ENCODE measurements around the gene ZNF516. TPM values are rescaled to one million over a fixed set of nuclear protein-coding genes. Genes with fewer than 3 reads are reported as not detected.

Gene ZNF516
- total RNA-seq, 2 donors from 2014 or later = 3.7 to 22.8 TPM

- H3K36me3 Mint-ChIP-seq (ENCODE audit: low read depth) = peaks cover 1% of the 10 kb centered on the region
- ATAC-seq (replicated peaks) = peak; percentile 33
Measured at GRCh38 chr18:76414936-76415621, 80.0 kb downstream of the ZNF516 start.

GRCh38 chr18:76412818-76413565, 82.0 kb downstream of the ZNF516 start:
- peaks cover 10% of the 10 kb centered on the region for H3K4me1 Mint-ChIP-seq
- H3K9me3 Mint-ChIP-seq = no peaks in the 10 kb centered on the region
- H3K36me3 Mint-ChIP-seq (ENCODE audit: low read depth) = peaks cover 6% of the 10 kb centered on the region
- H3K27ac Mint-ChIP-seq = no peak overlapping the region
- ATAC-seq (replicated peaks) = no peak
- no peaks in the 10 kb centered on the region for H3K27me3 Mint-ChIP-seq
- H3K4me3 Mint-ChIP-seq = no peak overlapping the region

More at GRCh38 chr18:76414936-76415621, 80.0 kb downstream of the ZNF516 start:
- peaks cover 10% of the 10 kb centered on the region for H3K4me1 Mint-ChIP-seq
- no peak overlapping the region for H3K4me3 Mint-ChIP-seq
- no peak overlapping the region for H3K27ac Mint-ChIP-seq
- no peaks in the 10 kb centered on the region for H3K27me3 Mint-ChIP-seq
- no peaks in the 10 kb centered on the region for H3K9me3 Mint-ChIP-seq

- no peaks in the 10 kb centered on the region for H3K27me3 Mint-ChIP-seq
- H3K36me3 Mint-ChIP-seq (ENCODE audit: low read depth) = peaks cover 6% of the 10 kb centered on the region
- peaks cover 10% of the 10 kb centered on the region for H3K4me1 Mint-ChIP-seq
- H3K27ac Mint-ChIP-seq = no peak overlapping the region
- ATAC-seq (replicated peaks) = no peak
- H3K9me3 Mint-ChIP-seq = no peaks in the 10 kb centered on the region
- H3K4me3 Mint-ChIP-seq = no peak overlapping the region
Measured at GRCh38 chr18:76412010-76412817, 82.8 kb downstream of the ZNF516 start.

- Mint-ChIP-seq H3K4me3 (peak overlapping the region; percentile 49), H3K9me3 (no peaks in the 10 kb centered on the region), H3K36me3 (ENCODE audit: low read depth) (peaks cover 6% of the 10 kb centered on the region), H3K27ac (peak overlapping the region; percentile 2), H3K4me1 (peaks cover 19% of the 10 kb centered on the region), H3K27me3 (no peaks in the 10 kb centered on the region)
- peak; percentile 96 for ATAC-seq (replicated peaks)
Measured at GRCh38 chr18:76410660-76411417, 84.2 kb downstream of the ZNF516 start.

GRCh38 chr18:76410033-76410432, 85.0 kb downstream of the ZNF516 start:
- H3K4me1 Mint-ChIP-seq = peaks cover 20% of the 10 kb centered on the region
- H3K36me3 Mint-ChIP-seq (ENCODE audit: low read depth) = peaks cover 6% of the 10 kb centered on the region
- no peaks in the 10 kb centered on the region for H3K9me3 Mint-ChIP-seq
- no peak overlapping the region for H3K27ac Mint-ChIP-seq
- ATAC-seq (replicated peaks) = no peak
- no peaks in the 10 kb centered on the region for H3K27me3 Mint-ChIP-seq
- peak overlapping the region; percentile 49 for H3K4me3 Mint-ChIP-seq

- Mint-ChIP-seq H3K9me3 (no peaks in the 10 kb centered on the region), H3K27me3 (no peaks in the 10 kb centered on the region), H3K4me3 (no peak overlapping the region), H3K36me3 (ENCODE audit: low read depth) (peaks cover 6% of the 10 kb centered on the region), H3K4me1 (peaks cover 24% of the 10 kb centered on the region), H3K27ac (no peak overlapping the region)
- no peak for ATAC-seq (replicated peaks)
Measured at GRCh38 chr18:76408480-76409067, 86.5 kb downstream of the ZNF516 start.

- no peak for ATAC-seq (replicated peaks)
- Mint-ChIP-seq H3K27ac (no peak overlapping the region), H3K27me3 (no peaks in the 10 kb centered on the region), H3K36me3 (ENCODE audit: low read depth) (peaks cover 6% of the 10 kb centered on the region), H3K4me1 (peaks cover 24% of the 10 kb centered on the region), H3K9me3 (no peaks in the 10 kb centered on the region), H3K4me3 (no peak overlapping the region)
Measured at GRCh38 chr18:76407681-76408080, 87.4 kb downstream of the ZNF516 start.

GRCh38 chr18:76406791-76407190, 88.3 kb downstream of the ZNF516 start:
- H3K27ac Mint-ChIP-seq = peak overlapping the region; percentile 20
- H3K36me3 Mint-ChIP-seq (ENCODE audit: low read depth) = peaks cover 6% of the 10 kb centered on the region
- no peaks in the 10 kb centered on the region for H3K9me3 Mint-ChIP-seq
- H3K4me1 Mint-ChIP-seq = peaks cover 24% of the 10 kb centered on the region
- H3K27me3 Mint-ChIP-seq = no peaks in the 10 kb centered on the region
- no peak for ATAC-seq (replicated peaks)
- no peak overlapping the region for H3K4me3 Mint-ChIP-seq

GRCh38 chr18:76405681-76406356, 89.2 kb downstream of the ZNF516 start:
- Mint-ChIP-seq H3K36me3 (ENCODE audit: low read depth) (peaks cover 6% of the 10 kb centered on the region), H3K4me1 (peaks cover 19% of the 10 kb centered on the region), H3K27me3 (no peaks in the 10 kb centered on the region), H3K4me3 (no peak overlapping the region), H3K27ac (peak overlapping the region; percentile 20), H3K9me3 (no peaks in the 10 kb centered on the region)
- ATAC-seq (replicated peaks) = no peak

GRCh38 chr18:76405280-76405679, 89.8 kb downstream of the ZNF516 start:
- Mint-ChIP-seq H3K27ac (no peak overlapping the region), H3K27me3 (no peaks in the 10 kb centered on the region)
- ATAC-seq (replicated peaks) = no peak

GRCh38 chr18:76404345-76404831, 90.7 kb downstream of the ZNF516 start:
- no peaks in the 10 kb centered on the region for H3K36me3 Mint-ChIP-seq (ENCODE audit: low read depth)
- no peak overlapping the region for H3K27ac Mint-ChIP-seq
- ATAC-seq (replicated peaks) = no peak

More at GRCh38 chr18:76405280-76405679, 89.8 kb downstream of the ZNF516 start:
- Mint-ChIP-seq H3K4me1 (peaks cover 14% of the 10 kb centered on the region), H3K36me3 (ENCODE audit: low read depth) (peaks cover 6% of the 10 kb centered on the region), H3K4me3 (no peak overlapping the region), H3K9me3 (no peaks in the 10 kb centered on the region)

GRCh38 chr18:76402026-76402990, 92.7 kb downstream of the ZNF516 start:
- Mint-ChIP-seq H3K27ac (no peak overlapping the region), H3K36me3 (ENCODE audit: low read depth) (no peaks in the 10 kb centered on the region), H3K4me1 (peaks cover 14% of the 10 kb centered on the region), H3K9me3 (no peaks in the 10 kb centered on the region), H3K27me3 (no peaks in the 10 kb centered on the region), H3K4me3 (no peak overlapping the region)
- no peak for ATAC-seq (replicated peaks)

More at GRCh38 chr18:76404345-76404831, 90.7 kb downstream of the ZNF516 start:
- H3K27me3 Mint-ChIP-seq = no peaks in the 10 kb centered on the region
- no peaks in the 10 kb centered on the region for H3K9me3 Mint-ChIP-seq
- peaks cover 14% of the 10 kb centered on the region for H3K4me1 Mint-ChIP-seq
- no peak overlapping the region for H3K4me3 Mint-ChIP-seq

Measured in activated T-helper 17 cell treated with anti-CD3 and anti-CD28 coated beads, Interleukin-2, amount 50 U/mL, for 72 hours (primary cell).